Stimulated activated CD4-positive, alpha-beta T cell treated with anti-CD3 and anti-CD28 coated beads, Interleukin-2, amount 100 ng/mL, for 24 hours (primary cell): ENCODE results near the gene RYR1.
A peak's percentile ranks its signal among the peaks of the same experiment; 100 is the strongest.

Source experiments
- DNase-seq, 2 donors: peaks; one replicate each; pipeline ENCODE4 v3.0.0-alpha.2; 2020

The RYR1 gene

GRCh38 chr19:38433268-38433733, at the start of gene RYR1:
Gene RYR1 (plus strand): TSS chr19:38433691. CDS start chr19:38433830, 139 bp downstream.
- DNase-seq = peak; percentile 69 to 79

- DNase-seq = no peak
Observed at GRCh38 chr19:38383743-38384142, 49.7 kb upstream of the RYR1 start.

- no peak for DNase-seq
Observed at GRCh38 chr19:38384209-38385027, 49.1 kb upstream of the RYR1 start.

GRCh38 chr19:38385057-38385803, 48.3 kb upstream of the RYR1 start:
- DNase-seq = peak in 1 of 2 donors; percentile 19

GRCh38 chr19:38385804-38386257, 47.7 kb upstream of the RYR1 start:
- peak in 1 of 2 donors; percentile 37 for DNase-seq

GRCh38 chr19:38386300-38386970, 47.1 kb upstream of the RYR1 start:
- DNase-seq = no peak

- DNase-seq = peak in 1 of 2 donors; percentile 27
Observed at GRCh38 chr19:38386971-38387549, 46.4 kb upstream of the RYR1 start.

- peak; percentile 82 to 83 for DNase-seq
Observed at GRCh38 chr19:38387550-38388348, 45.7 kb upstream of the RYR1 start, which contains the start of gene GGN. Gene GGN (minus strand): TSS chr19:38388034. CDS start chr19:38387261, 773 bp downstream.

- peak in 1 of 2 donors; percentile 17 for DNase-seq
Observed at GRCh38 chr19:38388349-38389100, 45.0 kb upstream of the RYR1 start, which contains the start of gene SPRED3. Gene SPRED3 (plus strand): TSS chr19:38388697. CDS start chr19:38390303, 1,606 bp downstream.

- no peak for DNase-seq
Observed at GRCh38 chr19:38389101-38389925, 44.2 kb upstream of the RYR1 start.

GRCh38 chr19:38389957-38390924, 43.2 kb upstream of the RYR1 start:
- no peak for DNase-seq

- DNase-seq = no peak
Observed at GRCh38 chr19:38391911-38392464, 41.5 kb upstream of the RYR1 start.

GRCh38 chr19:38392707-38393308, 40.7 kb upstream of the RYR1 start:
- DNase-seq = no peak

GRCh38 chr19:38394488-38394887, 39.0 kb upstream of the RYR1 start:
- peak; percentile 74 to 83 for DNase-seq

- peak; percentile 51 to 63 for DNase-seq
Observed at GRCh38 chr19:38395381-38396114, 37.9 kb upstream of the RYR1 start.

- DNase-seq = no peak
Observed at GRCh38 chr19:38399081-38399480, 34.4 kb upstream of the RYR1 start.

- DNase-seq = no peak
Observed at GRCh38 chr19:38399537-38399936, 34.0 kb upstream of the RYR1 start.
